NCI-H1694 treated with DMSO at 0.1 percent for 48 hours (cell line): ENCODE results near the gene LSG1.
"Not testable (repeated sequence)": the region's sequence is repeated elsewhere in the genome, so short reads cannot be mapped to it uniquely, and the experiment has no call there.

Source experiments
- DNase-seq: peaks from one replicate; lab custom pipeline; 2025; lab: John Stamatoyannopoulos, UW

Gene LSG1

GRCh38 chr3:194617143-194617671 is 54.8 kb downstream of the LSG1 start:
- DNase-seq, result no peak

- no peak for DNase-seq
These were observed 56.8 kb downstream of the LSG1 start for GRCh38 chr3:194615226-194615625.

GRCh38 chr3:194612221-194612620 is 59.8 kb downstream of the LSG1 start:
- no peak for DNase-seq

GRCh38 chr3:194610689-194611088 is 61.3 kb downstream of the LSG1 start:
- DNase-seq, result no peak

- no peak for DNase-seq
These were observed 62.4 kb downstream of the LSG1 start for GRCh38 chr3:194609601-194610000.

- DNase-seq, result no peak
These were observed 63.0 kb downstream of the LSG1 start for GRCh38 chr3:194608981-194609380.

- DNase-seq, result no peak
These were observed 64.2 kb downstream of the LSG1 start for GRCh38 chr3:194607592-194608389.

- no peak for DNase-seq
These were observed 65.0 kb downstream of the LSG1 start for GRCh38 chr3:194606941-194607340.

- DNase-seq, result no peak
These were observed 65.8 kb downstream of the LSG1 start for GRCh38 chr3:194606163-194606562.

- not testable (repeated sequence) for DNase-seq
These were observed 66.7 kb downstream of the LSG1 start for GRCh38 chr3:194605314-194605713.

GRCh38 chr3:194604837-194605236 is 67.2 kb downstream of the LSG1 start:
- no peak for DNase-seq

GRCh38 chr3:194604126-194604525 is 67.9 kb downstream of the LSG1 start:
- DNase-seq, result no peak

GRCh38 chr3:194602669-194603171 is 69.3 kb downstream of the LSG1 start:
- DNase-seq, result no peak

GRCh38 chr3:194598771-194599557 is 73.0 kb downstream of the LSG1 start:
- no peak for DNase-seq

- no peak for DNase-seq
These were observed 75.1 kb downstream of the LSG1 start for GRCh38 chr3:194596906-194597305.

- no peak for DNase-seq
These were observed 78.9 kb downstream of the LSG1 start for GRCh38 chr3:194592798-194593752.
